SK-N-SH (cell line): ENCODE measurements around the gene LYL1. TPM values are rescaled to one million over a fixed set of nuclear protein-coding genes. Genes with fewer than 3 reads are reported as not detected.

Source experiments
- CTCF ChIA-PET: fragments of 300-600, 350-600 bp; formaldehyde crosslinking; extraction: SDS; loops from one replicate; lab custom pipeline; 2021; lab: Yijun Ruan, JAX
- POLR2A ChIA-PET: fragments of 350-600 bp; sonication (Branson Sonifier 250); formaldehyde crosslinking; extraction: SDS; loops from one replicate; lab custom pipeline; 2020; ENCODE audit warnings: antibody characterized with exemption, inconsistent platforms; lab: Yijun Ruan, JAX
- DNase-seq: peaks from one replicate; pipeline ENCODE4 v3.0.0; 2012
- H2AFZ ChIP-seq: fragments of 200-600 bp; sonication (generic); 2 replicates; pipeline ENCODE4 v1.8.1; 2016; ENCODE audit warnings: antibody characterized with exemption, mild to moderate bottlenecking, low read depth
- H3F3A ChIP-seq: fragments of 200-600 bp; sonication (generic); replicated peaks from 2 replicates; pipeline ENCODE3; 2016; ENCODE audit warnings: antibody characterized with exemption, mild to moderate bottlenecking; ENCODE audit not compliant: insufficient read depth
- H3K27ac ChIP-seq, 2 experiments: fragments of 200-500 bp in 1 of 2; fragments of 200-600 bp in 1 of 2; sonication (Bioruptor generic) in 1 of 2; sonication (generic), shearing (Covaris generic) in 1 of 2; 2 replicates each; pipeline versions ENCODE4 v1.5.1 to v1.6.1; 2014 to 2016; ENCODE audit warnings: low read depth in 2 of 2, inconsistent platforms in 1 of 2, low read length in 1 of 2, mild to moderate bottlenecking in 1 of 2, mixed read lengths in 1 of 2
- H3K27me3 ChIP-seq: fragments of 200-600 bp; sonication (generic), shearing (Covaris generic); 2 replicates; pipeline ENCODE4 v1.6.1; 2016; ENCODE audit warnings: mixed run types; ENCODE audit not compliant: insufficient read depth
- H3K36me3 ChIP-seq, 2 experiments: fragments of 200-500 bp in 1 of 2; fragments of 200-600 bp in 1 of 2; sonication (Bioruptor generic) in 1 of 2; sonication (generic) in 1 of 2; replicated peaks in 1 of 2; 2 replicates each; pipeline versions ENCODE3 to v1.5.1; 2014 to 2016; ENCODE audit warnings: low read length in 1 of 2, mild to moderate bottlenecking in 1 of 2; ENCODE audit not compliant: insufficient read depth in 2 of 2, control insufficient read depth in 1 of 2
- H3K4me1 ChIP-seq, 2 experiments: fragments of 200-500 bp in 1 of 2; fragments of 200-600 bp in 1 of 2; sonication (Bioruptor generic) in 1 of 2; sonication (generic), shearing (Covaris generic) in 1 of 2; 2 replicates each; pipeline versions ENCODE4 v1.5.1 to v1.6.1; 2014 to 2016; ENCODE audit warnings: low read depth in 1 of 2, low read length in 1 of 2, mixed run types in 1 of 2; ENCODE audit not compliant: insufficient read depth in 2 of 2, control insufficient read depth in 1 of 2
- H3K4me2 ChIP-seq: fragments of 200-600 bp; sonication (generic), shearing (Covaris generic); 2 replicates; pipeline ENCODE4 v1.6.1; 2017; ENCODE audit warnings: mixed run types
- H3K4me3 ChIP-seq, 2 experiments: fragments of 200-500 bp in 1 of 2; fragments of 200-600 bp in 1 of 2; sonication (Bioruptor generic) in 1 of 2; sonication (generic), shearing (Covaris generic) in 1 of 2; 2 replicates each; pipeline versions ENCODE4 v1.5.1 to v1.8.1; 2014 to 2016; ENCODE audit warnings: low read depth in 2 of 2, inconsistent platforms in 1 of 2, low read length in 1 of 2, mild to moderate bottlenecking in 1 of 2, mixed read lengths in 1 of 2, moderate library complexity in 1 of 2
- H3K79me2 ChIP-seq: fragments of 200-600 bp; sonication (generic); 2 replicates; pipeline ENCODE4 v1.8.1; 2017; ENCODE audit warnings: mild to moderate bottlenecking; ENCODE audit not compliant: insufficient read depth
- H3K9ac ChIP-seq: fragments of 200-600 bp; sonication (generic); 2 replicates; pipeline ENCODE4 v1.6.1; 2017; ENCODE audit warnings: mixed run types
- H3K9me2 ChIP-seq: fragments of 200-600 bp; sonication (generic); 2 replicates; pipeline ENCODE4 v1.6.1; 2017; ENCODE audit warnings: mixed run types
- H3K9me3 ChIP-seq: fragments of 200-600 bp; sonication (generic); 2 replicates; pipeline ENCODE4 v1.6.1; 2017; ENCODE audit warnings: mixed run types, mild to moderate bottlenecking, moderate library complexity
- H4K20me1 ChIP-seq: fragments of 200-600 bp; sonication (generic); 2 replicates; pipeline ENCODE4 v1.6.1; 2017; ENCODE audit warnings: mild to moderate bottlenecking, mixed run types; ENCODE audit not compliant: insufficient read depth
- CHD2 ChIP-seq: fragments of 150-350 bp; IDR thresholded peaks from 2 replicates; pipeline ENCODE4 v1.6.1; 2018; ENCODE audit warnings: low read length; ENCODE audit not compliant: partially characterized antibody
- ELF1 ChIP-seq: IDR thresholded peaks from 2 replicates; pipeline ENCODE4 v1.4.0; 2012
- FOSL2 ChIP-seq: IDR thresholded peaks from 2 replicates; pipeline ENCODE4 v1.4.0; 2012; ENCODE audit warnings: low read depth, mild to moderate bottlenecking, moderate library complexity, borderline replicate concordance
- NRF1 ChIP-seq: IDR thresholded peaks from 2 replicates; pipeline ENCODE4 v1.6.1; 2012; ENCODE audit warnings: low read depth, mild to moderate bottlenecking, low read length
- RXRA ChIP-seq: IDR thresholded peaks from 2 replicates; pipeline ENCODE4 v1.4.0; 2012; ENCODE audit warnings: low read depth, mild to moderate bottlenecking, borderline replicate concordance
- SIN3A ChIP-seq: IDR thresholded peaks from 2 replicates; pipeline ENCODE4 v1.6.1; 2012; ENCODE audit warnings: low read depth, mild to moderate bottlenecking, low read length, moderate library complexity, borderline replicate concordance
- TCF12 ChIP-seq: IDR thresholded peaks from 2 replicates; pipeline ENCODE4 v1.4.0; 2012
- whole genome bisulfite sequencing: methylation state at CpG from one replicate; pipeline ENCODE4 v1.1.6; 2017; ENCODE audit warnings: low lambda C conversion rate; 5-methylcytosine and 5-hydroxymethylcytosine counted together
- polyA plus RNA-seq, 3 experiments: library from polyadenylated mRNA; depleted of rRNA; stranded (reverse); fragments of >200 nt; gene quantifications; 2 replicates each; pipeline ENCODE4 v1.2.3, GENCODE V29; 2012
- TF ChIP-seq, protein P1 (sequence below): fragments of 150-350 bp; IDR thresholded peaks from 2 replicates; pipeline ENCODE4 v1.6.1; 2016; ENCODE audit warnings: mild to moderate bottlenecking, low read depth, low read length
- TF ChIP-seq, protein P2 (sequence below): IDR thresholded peaks from 2 replicates; pipeline ENCODE4 v1.4.0; 2012; ENCODE audit warnings: low read depth, borderline replicate concordance
- TF ChIP-seq, protein P3 (sequence below): fragments of 200-600 bp; sonication (generic); IDR thresholded peaks from 2 replicates; pipeline ENCODE4 v1.6.1; 2017; ENCODE audit warnings: antibody characterized with exemption, mild to moderate bottlenecking, moderate library complexity

The LYL1 gene
- polyA plus RNA-seq, 1 of the 3 experiments (the other 2 are of a cell fraction), result 2.2 TPM

DNA sequence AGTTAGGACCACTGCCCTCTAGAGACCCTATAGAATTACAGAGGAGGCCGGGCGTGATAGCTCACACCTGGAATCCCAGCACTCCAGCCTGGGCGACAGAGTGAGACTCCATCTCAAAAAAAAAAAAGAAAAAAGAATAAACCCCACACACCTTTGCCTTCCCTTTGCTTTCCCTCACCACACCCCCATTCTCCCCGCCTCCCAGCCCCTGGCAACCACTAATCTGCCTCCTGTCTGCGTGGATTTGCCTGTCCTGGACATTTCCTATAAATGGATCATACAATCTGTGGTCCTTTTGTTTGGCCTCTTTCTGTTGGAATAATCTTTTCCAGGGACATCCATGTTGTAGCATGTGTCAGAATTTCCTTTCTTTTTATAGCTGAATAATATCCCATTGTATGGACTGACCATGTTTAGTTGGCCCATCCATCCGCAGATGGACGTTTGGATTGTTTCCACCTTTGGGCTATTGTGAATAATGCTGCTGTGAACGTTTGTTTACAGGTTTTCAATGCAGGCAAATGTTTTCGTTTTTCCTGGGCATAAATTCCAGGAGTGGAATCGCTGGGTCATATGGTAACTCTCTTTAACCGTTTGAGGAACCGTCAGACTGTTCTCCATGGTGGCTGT, 30.7 kb upstream of the LYL1 start:
- Histone ChIP-seq H3K27ac (peak overlapping the region in 1 of 2 experiments; percentile 59; a peak in 1 of 4 replicates), H3K4me1 (peaks cover 0 to 15% of the 10 kb centered on the region in 2 experiments; a peak in 2 of 4 replicates), H3K9ac (no peak overlapping the region), H3K27me3 (no peaks in the 10 kb centered on the region), H2AFZ (no peak overlapping the region), H4K20me1 (peaks cover 68% of the 10 kb centered on the region), H3K9me2 (no peaks in the 10 kb centered on the region), H3K4me3 (no peak overlapping the region), H3K36me3 (peaks cover 5 to 37% of the 10 kb centered on the region in 2 experiments), H3F3A (peaks cover 24% of the 10 kb centered on the region), H3K9me3 (no peaks in the 10 kb centered on the region), H3K79me2 (peaks cover 74% of the 10 kb centered on the region), H3K4me2 (no peak overlapping the region)
- WGBS, result 94% methylated on average over 12 of the region's 12 CpGs
- ChIA-PET CTCF (interaction anchor here (1.3 kb wide), 1 partner anchor 20 kb away, joined by 3 read pairs; no protein-coding TSS in a partner anchor), POLR2A (no interaction called here)
- no peak for DNase-seq
- TF ChIP-seq, protein P1, sequence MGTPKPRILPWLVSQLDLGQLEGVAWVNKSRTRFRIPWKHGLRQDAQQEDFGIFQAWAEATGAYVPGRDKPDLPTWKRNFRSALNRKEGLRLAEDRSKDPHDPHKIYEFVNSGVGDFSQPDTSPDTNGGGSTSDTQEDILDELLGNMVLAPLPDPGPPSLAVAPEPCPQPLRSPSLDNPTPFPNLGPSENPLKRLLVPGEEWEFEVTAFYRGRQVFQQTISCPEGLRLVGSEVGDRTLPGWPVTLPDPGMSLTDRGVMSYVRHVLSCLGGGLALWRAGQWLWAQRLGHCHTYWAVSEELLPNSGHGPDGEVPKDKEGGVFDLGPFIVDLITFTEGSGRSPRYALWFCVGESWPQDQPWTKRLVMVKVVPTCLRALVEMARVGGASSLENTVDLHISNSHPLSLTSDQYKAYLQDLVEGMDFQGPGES, result no peak
- TF ChIP-seq ELF1 (no peak), TCF12 (no peak), RXRA (no peak), SIN3A (no peak), NRF1 (no peak), CHD2 (no peak)
- TF ChIP-seq, protein P2, sequence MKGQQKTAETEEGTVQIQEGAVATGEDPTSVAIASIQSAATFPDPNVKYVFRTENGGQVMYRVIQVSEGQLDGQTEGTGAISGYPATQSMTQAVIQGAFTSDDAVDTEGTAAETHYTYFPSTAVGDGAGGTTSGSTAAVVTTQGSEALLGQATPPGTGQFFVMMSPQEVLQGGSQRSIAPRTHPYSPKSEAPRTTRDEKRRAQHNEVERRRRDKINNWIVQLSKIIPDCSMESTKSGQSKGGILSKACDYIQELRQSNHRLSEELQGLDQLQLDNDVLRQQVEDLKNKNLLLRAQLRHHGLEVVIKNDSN, result no peak

DNA sequence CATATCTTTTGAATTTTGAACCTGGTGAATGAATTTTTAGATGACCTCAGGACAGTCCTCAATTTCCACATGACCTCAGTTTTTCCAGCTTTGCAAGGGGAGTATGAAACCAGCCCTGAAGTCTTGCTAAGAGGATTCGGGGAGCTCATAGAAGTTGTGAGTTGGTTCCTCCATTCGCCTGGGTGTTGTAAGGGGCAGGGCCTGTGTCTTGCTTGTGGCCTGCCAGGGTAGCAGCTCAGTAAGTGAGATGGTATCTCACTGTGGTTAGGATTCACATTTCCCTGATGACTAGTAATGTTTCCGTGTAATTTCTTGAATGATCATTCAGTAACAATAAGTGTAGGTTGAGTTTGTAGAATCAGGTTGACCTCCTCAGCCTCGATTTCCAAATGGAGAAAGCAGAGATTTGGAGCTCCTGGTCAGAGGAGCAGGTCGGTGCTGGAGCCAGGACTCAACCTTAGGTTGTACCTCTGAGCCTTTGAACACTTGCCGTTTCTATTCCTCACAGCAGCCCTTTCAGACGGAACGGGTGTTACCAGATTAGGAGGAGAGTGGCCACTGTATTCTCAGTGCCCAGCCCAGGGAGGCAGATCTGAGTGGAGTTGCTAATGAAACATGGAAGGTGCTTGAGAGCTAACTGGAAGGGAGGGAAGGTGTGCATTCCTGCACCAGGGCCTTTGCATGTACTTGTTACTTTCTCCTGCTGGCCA, 30.0 kb upstream of the LYL1 start:
- WGBS, result 56% methylated on average over 6 of the region's 8 CpGs
- H3K9me3 ChIP-seq, result no peaks in the 10 kb centered on the region
- peaks cover 24% of the 10 kb centered on the region for H3F3A ChIP-seq
- no peak overlapping the region for H3K9ac ChIP-seq
- no peak overlapping the region for H2AFZ ChIP-seq
- peaks cover 82% of the 10 kb centered on the region for H3K79me2 ChIP-seq
- H3K36me3 ChIP-seq, result peaks cover 5 to 30% of the 10 kb centered on the region in 2 experiments
- peaks cover 0 to 15% of the 10 kb centered on the region in 2 experiments; a peak in 2 of 4 replicates for H3K4me1 ChIP-seq
- peaks cover 75% of the 10 kb centered on the region for H4K20me1 ChIP-seq
- H3K27me3 ChIP-seq, result no peaks in the 10 kb centered on the region
- TF ChIP-seq FOSL2, result peak; percentile 4; the same call in 1 of the 2 replicates
- 0 out of 2 replicates have a peak, but pooled peaks have one; percentile 23 for TF ChIP-seq TCF12
- no peak for TF ChIP-seq CHD2
- no peak for TF ChIP-seq RXRA
- TF ChIP-seq, protein P3, sequence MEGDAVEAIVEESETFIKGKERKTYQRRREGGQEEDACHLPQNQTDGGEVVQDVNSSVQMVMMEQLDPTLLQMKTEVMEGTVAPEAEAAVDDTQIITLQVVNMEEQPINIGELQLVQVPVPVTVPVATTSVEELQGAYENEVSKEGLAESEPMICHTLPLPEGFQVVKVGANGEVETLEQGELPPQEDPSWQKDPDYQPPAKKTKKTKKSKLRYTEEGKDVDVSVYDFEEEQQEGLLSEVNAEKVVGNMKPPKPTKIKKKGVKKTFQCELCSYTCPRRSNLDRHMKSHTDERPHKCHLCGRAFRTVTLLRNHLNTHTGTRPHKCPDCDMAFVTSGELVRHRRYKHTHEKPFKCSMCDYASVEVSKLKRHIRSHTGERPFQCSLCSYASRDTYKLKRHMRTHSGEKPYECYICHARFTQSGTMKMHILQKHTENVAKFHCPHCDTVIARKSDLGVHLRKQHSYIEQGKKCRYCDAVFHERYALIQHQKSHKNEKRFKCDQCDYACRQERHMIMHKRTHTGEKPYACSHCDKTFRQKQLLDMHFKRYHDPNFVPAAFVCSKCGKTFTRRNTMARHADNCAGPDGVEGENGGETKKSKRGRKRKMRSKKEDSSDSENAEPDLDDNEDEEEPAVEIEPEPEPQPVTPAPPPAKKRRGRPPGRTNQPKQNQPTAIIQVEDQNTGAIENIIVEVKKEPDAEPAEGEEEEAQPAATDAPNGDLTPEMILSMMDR, result no peak
- ChIA-PET CTCF (interaction anchor here (1.3 kb wide), 1 partner anchor 20 kb away, joined by 3 read pairs; no protein-coding TSS in a partner anchor), POLR2A (no interaction called here)
- no peaks in the 10 kb centered on the region for H3K9me2 ChIP-seq
- 0 out of 2 replicates have a peak overlapping the region, but pooled peaks have one; percentile 50 for H3K4me2 ChIP-seq
- DNase-seq, result no peak
- peak overlapping the region in 1 of 2 experiments; percentile 59; a peak in 2 of 4 replicates for H3K27ac ChIP-seq
- H3K4me3 ChIP-seq, result no peak overlapping the region
